Stimulated activated CD8-positive, alpha-beta memory T cell treated with anti-CD3 and anti-CD28 coated beads, Interleukin-15, amount 100 ng/mL, for 1 hour (primary cell): ENCODE data around the gene SPPL2C.
"Not testable (repeated sequence)": the region's sequence is repeated elsewhere in the genome, so short reads cannot be mapped to it uniquely, and the experiment has no call there.

Experiments used
- DNase-seq: peaks from one replicate; pipeline ENCODE4 v3.0.0-alpha.2; 2020; ENCODE audit warnings: low read depth

Gene SPPL2C

DNA sequence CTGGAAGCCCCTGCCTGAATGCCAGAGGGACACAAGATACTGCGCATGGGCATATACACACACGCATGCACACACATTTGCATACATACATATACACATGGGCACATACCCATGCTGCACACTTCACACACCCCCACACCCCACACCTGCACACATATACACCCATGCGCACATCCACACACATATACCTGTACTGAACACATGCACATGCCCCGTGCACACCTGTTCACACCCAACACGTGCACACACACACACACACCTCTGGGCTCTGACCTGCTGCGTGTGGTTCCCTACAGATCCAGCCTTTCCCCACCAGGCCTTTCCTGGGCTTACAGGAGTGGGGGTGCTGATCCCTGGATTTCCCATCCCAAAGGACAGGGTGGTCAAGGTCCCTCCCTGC is 6.3 kb downstream of the SPPL2C start:
- no peak for DNase-seq

DNA sequence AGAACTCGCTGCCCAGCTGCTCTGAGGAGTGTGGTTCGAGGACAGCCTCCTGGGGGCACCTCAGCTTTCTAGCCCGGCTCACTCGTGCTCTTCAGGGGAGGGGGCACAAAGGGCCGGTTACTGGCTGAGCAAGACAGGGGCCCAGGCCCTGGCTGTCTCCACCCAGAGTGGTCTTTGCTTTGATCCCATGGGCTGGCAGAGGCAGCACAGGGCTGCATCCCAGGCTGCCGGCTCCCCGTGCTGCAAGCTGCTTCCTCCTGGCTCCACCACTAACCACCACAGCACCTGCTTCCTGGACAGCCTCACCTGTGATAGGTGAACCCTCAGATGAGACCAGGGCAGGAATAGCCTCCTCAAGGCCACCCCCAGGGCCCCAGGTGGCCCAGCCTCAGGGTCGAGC is 6.8 kb downstream of the SPPL2C start:
- no peak for DNase-seq

DNA sequence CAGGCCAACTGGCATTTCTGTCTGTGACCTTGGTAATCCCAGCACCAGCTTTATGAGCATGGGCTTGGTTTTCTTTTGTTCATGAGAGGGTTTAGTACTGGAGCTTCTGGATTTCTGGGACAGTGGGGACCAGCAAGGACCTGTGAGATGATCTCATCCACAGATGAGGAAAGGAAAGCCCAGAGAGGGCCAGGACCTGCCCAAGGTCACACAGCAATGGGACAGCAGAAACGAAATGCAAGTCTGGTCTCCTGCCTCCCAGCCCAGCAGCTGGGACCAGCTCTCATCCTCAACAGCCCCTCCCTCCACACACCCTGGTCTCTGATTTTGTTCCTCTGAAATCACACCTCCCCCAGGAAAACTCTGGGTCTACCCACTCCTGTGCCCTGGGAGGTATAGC is 7.2 kb downstream of the SPPL2C start:
- DNase-seq: no peak

DNA sequence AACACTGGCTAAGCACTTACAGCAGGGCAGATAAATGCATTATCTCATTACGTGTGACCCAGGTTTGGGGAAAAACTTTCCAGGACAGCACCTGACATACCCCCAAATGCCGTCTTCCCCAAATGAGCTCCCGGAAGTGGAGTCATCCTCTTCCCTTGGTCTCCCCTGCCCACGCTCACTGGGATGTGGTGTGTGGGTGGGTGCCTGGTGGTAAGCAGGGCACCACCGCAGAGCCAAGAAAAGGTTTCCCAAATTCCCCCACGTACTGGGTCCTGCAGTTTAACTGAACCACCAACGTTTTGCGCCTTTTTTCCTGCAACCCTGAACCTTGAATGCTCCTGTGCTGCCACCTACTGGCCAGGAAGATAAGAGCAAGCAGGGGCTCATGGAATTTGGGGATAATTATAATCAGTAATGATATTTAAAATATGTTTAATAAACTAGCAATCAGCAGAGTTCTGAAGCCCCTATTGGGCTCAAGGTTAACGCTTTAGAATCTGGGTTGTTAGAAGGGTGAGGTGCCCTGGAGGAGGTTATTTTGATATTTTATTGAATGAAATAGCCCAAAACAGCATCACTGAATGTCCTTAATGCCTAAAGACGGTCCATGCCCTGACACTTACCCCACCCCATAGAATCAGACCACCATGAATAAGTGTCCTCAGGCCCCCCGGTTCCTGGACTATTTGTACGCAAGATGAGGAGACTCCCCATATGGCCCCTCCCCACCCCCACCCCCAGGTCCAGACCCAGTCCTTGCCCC is 8.0 kb downstream of the SPPL2C start:
- peak; percentile 42 for DNase-seq

DNA sequence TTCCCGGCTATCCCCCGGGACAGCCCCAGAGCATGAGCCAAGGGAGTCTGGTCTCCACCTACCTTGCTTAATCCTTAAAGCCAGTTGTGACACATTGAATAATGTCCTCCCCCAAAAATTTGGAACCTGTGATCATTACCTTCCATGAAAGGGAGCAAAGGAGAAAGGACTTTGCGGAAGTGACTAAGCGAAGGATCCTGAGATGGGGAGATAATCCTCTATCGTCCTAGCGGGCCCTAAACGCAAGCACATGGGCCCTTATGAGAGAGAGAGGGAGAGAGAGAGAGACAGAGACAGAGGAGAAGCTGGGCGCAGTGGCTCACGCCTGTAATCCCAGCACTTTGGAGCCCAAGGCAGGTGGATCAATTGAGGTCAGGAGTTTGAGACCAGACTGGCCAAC is 9.5 kb downstream of the SPPL2C start:
- DNase-seq: no peak

DNA sequence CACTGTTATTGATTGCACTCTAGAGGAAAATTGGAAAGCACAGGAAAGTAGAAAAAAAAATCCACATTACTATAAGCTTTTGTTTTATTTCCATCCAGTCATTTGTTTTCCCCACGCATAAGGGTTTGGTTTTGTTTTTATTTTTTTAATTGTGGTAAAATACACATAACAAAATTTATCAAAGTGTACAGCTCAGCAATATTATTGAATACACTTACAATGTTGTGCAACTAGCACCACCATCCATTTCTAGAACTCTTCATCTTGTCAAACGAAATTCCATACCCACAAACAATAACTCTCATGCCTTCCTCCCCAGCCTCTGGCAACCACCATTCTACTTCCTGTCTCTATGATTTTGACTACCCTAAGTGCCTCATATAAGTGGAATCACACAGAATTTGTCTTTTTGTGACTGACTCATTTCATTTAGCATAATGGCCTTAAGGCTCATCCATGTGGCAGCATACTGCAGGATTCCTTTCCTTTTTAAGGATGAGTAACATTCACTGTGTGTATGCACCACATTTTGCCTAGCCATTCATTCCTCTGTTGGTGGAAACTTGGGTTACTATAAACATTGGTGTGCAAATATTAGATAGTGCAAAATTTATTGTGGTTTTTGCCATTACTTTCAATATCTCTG is 11.1 kb downstream of the SPPL2C start:
- no peak for DNase-seq

DNA sequence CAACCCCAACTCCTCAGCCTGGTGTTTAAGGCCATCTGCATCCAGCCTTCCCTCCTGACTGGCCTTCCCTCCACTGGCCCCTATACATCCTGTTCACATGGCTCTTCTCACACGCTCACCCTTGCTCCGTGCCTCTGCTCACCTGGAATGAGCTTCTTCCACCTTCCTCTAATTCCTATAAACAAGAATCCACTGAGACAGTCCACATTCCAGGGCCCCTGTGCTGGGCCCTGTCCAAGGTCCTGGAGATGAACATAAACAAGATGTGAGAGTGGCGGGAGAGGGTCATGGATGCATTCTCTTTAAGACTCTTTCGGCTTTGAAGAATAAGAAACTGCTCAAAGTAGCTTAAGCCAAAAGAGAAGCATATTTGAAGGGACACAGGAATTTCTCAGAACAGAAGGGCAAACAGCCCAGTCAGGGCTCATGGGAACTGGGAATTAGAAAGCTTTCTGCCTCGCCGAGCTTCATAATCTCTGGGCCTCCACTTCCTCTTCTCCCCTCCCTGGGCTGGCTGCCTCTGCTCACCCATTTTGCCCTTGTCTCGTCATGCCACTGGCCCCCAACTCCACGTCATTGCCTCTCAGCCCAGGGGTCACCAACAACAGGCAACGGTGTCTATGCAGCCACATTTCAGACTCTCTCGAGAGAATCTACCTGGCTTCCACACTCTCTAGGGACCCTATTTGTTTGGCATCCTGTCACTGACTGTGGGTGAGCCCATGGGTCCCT is 13.5 kb downstream of the SPPL2C start:
- no peak for DNase-seq

DNA sequence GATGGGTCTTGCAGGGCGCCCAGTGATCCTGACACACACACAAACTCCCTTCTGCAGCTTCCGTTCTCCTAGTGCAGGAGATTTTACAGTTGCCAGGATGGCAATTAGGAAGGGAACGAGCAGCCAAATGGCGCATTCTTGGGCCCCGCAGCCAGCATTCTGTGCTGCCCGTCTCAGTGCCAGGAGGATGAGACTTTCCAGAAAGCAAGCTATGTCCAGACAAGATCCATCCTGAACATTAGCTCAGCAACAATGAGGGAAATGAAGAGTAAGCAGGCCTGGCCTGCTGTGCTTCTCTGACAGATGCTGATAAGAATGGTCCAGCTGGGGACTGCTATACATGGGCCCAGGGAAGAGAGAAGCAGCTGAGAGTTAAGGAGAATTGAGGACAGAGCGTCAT is 16.5 kb downstream of the SPPL2C start:
- no peak for DNase-seq

DNA sequence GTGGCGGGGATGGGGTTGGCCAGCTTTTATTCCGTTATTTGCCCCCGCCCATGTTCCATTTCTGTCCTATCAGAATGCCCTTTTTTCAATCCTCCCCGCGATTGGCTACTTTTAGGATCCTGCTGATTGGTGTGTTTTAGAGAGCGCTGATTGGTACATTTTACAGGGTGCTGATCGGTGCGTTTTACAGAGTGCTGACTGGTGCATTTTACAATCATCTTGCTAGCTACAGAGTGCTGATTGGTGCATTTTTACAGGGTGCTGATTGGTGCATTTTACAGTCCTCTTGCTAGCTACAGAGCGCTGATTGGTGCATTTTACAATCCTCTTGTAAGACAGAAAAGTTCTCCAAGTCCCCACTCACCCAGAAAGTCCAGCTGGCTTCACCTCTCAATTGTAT is 17.4 kb downstream of the SPPL2C start:
- not testable (repeated sequence) for DNase-seq

DNA sequence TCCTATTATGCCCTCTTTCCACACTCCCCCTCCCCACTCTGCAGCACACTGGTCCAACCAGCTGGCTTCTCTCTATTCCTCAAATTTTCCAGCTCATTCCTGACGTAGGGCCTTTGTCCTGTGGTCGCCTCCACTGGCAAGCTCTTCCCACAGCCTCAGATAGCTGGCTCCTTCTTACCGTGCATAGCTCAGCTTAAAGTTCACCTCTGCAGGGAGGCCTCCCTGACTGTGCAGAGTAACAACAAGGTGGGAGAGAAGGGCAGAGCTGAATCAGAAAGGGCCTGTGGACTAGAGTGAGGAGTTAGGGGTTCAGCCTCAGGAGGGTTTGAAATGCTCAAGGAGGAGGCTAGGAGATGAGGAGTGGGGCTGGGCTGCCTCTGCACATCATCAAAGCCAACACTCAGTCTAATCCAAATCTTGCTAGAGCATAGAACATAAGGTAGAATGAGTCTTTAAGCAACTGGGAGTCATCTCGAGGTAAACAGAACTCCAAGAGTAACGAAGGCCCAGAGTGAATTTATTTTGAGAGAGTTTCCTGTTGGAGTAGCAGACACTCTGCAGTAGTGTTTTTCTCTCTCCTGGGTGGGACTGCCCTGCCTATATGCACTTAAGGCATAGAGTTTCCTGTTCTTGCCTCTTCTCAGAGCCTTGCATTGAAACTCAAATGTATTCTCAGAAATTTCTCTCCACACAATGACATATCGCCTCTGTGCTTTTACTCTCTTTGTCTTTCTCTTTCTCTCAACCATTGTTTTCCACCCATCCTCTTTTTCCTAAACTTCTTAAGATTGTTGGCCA is 19.4 kb downstream of the SPPL2C start:
- no peak for DNase-seq

DNA sequence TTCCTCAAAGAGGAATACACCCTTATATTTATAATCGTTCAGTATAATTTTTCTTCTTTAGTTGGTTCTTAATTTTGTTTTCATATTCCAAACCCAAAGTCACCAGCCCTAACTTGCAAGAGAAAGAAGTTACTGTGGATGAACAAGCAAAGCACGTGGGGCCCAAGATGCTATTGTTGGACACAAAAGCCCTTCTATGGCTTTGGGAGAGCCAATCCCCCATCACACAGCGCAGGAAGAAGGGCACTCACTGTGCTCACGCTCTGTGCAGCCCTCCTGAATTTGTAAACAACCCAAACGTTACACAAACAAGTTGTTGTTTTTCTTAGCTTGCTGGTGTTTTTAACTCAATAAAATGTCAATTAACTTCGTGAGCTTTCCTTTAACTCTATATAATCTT is 22.5 kb downstream of the SPPL2C start:
- no peak for DNase-seq

DNA sequence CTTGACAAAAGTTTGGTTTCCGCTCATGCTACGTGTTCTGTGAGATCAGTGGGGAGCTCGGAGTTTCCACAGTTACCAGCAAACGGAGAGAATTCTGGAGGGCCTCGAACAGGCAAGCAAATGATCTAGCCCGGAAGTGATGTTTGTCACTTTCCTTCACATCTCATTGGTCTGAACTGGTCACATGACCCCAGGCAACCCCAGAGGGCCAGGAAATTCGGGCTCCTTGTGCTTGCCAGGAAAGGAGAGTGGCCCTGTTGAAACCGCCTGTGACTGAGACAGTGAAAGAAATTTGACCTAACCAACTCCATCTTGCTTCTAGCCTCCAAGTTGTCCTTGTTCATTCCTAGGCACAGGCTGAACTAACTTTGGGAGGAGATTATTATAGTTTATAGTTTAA is 23.0 kb downstream of the SPPL2C start:
- no peak for DNase-seq

DNA sequence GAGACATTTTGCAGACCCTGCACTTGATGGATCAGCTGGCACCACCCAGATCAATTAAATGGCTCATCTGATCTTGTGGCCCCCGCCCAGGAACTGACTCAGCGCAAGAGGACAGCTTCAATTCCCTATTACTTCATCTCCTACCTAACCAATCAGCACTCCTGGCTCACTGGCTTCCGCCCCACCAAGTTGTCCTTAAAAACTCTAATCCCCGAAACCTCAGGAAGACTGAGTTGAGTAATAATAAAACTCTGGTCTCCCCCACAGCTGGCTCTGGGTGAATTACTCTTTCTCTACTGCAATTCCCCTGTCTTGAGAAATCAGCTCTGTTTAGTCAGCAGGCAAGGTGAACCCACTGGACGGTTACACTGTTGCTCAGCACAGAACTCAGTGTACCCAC is 23.6 kb downstream of the SPPL2C start:
- no peak for DNase-seq

DNA sequence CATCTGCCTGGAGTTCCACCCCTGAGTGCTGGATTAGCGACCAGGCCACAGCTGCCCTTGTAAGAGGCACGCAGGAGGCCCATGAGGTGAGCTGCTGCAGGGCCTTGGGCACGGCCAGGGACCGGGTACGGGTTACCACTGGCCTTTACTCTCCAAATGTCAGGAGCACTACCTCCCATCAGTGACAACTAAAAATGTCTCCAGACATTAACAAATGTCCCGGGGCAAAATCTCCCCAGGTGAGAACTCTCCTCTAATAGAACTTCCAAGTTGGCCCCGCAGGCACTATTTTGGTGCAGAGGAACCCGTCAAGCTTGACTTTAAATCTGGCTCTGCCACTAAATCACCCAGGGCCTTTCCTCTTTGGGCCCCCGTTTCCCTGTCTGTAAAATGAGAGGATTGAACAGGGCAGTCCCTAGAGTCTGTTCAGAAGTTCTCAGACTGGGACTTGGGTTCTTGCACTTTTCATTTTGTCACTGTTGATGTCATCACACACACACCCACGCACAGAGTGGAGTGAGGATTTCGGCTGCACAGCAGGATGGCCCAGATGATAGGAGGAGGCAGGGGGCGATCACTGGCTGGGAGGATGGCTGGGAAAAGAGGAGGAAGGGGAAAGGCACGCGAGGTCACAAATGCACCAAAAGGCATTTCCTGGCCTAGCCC is 25.1 kb downstream of the SPPL2C start:
- no peak for DNase-seq

DNA sequence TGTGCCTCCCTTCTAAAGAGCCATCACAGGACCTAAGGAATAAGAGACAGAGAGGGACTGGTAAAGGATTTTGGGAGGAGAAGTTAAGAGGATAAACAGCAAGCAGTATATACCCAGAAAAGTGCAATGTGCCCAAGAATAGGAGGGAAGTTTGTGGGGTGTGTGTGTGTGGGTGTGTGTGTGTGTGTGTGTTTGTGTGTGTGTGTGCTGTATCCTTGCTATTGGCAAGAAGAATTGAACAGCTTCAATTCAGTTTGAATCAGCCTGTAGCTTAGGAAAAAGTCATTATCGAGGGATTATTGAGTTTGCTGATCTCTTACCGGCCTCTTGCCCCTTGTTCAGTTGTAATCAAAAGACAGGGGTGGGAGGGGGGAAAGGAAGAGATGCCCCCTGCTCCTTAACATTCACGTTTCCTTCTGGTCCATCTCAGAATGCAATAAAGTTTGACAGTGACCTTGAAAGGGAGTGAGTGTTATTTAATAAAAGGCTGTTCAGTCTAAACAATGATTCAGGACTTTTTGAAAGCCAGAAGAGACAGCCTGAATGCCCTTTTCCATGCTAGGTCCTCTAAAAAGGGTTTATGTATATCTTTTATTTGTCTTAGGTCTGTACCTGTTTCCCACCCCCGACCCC is 25.8 kb downstream of the SPPL2C start:
- DNase-seq: no peak

DNA sequence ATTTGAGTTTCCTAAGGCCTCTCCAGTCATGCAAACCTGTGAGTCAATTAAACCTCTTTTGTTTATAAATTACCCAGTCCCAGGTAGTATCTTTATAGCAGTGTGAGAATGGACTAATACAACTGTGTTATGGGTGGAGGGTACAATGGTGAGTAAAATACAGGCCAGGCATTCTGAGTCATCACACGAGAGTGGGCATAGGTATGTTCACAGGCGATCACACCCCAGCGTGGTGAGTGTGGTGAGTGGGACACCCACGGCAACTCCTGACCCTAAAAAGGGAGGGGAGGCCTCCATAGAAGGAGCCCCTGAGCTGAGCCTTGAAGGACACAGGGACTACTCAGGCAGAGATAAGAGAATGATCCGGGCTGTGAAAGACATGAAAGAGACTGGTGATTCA is 27.0 kb downstream of the SPPL2C start:
- no peak for DNase-seq

DNA sequence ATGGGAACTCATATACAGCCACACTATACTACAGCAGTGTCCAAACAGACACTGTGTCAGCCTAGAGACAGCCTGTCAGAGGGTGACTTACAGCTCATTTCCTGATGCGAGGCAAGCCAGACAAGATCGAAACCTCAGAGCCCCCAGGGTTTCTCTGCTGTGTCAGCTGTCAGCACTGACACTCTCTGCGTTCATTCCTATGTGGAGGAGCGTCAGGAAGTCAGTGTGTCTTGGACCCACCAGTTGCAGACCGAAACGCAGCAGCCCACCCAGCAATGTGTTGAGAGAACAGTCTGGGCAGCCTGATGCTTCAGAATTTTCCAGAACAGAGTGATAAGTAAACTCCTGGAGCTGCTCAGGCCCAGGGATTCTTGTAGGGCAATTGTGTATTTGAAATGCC is 29.0 kb downstream of the SPPL2C start:
- DNase-seq: no peak

DNA sequence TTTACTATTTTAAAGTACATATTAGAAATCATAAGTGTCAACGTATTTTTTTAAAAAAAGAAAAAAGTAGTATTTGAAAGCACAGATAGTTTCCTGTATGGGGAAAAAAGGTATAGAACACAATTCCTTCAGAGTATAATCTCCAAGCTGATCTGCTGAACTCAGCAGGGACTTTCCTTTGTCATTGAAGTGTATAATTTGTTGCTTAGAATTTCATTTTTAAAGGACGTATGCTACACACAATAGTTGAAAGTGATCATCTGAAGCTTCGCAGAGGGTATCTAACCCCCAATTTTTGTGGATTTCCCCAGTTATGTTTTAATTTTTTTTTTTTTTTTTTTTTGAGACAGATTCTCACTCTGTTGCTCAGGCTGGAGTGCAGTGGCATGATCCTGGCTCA is 29.5 kb downstream of the SPPL2C start:
- DNase-seq: no peak

DNA sequence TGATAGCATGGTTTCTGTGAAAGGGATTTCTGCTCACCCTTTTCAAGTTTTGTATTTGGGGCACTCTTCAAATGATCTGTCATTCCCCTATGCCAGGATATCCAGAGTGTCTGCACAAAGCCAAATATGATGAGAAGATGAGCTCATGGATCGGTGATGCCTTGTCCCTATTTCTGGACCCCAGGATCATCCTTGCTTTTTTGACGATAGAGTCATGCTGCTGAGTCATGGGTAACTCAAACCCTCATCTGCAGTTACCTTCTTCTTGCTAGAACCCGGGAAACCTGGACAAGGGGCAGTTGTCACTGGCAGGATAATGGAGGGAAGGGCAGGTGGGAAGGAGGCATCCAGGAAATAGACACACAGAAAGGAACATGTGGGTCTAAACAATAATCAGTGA is 31.9 kb downstream of the SPPL2C start:
- DNase-seq: no peak

DNA sequence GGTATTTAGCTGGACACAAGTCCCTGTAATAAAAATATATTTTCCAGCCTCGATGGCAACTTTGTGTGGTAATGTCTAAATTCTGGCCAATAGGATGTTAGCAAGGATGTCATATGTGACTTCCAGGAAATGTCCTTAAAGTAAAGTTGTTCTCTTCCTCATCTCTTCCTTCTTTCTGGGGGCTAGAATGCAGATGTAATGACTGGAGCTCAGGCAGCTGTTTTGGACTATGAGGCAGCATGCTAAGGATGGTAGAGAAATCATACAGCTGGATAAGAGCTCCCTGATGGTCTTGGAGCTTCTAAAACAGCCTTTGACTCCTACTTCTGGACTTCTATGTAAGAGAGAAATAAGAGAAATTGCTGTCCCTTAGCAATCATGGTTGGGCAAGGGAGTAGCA is 32.8 kb downstream of the SPPL2C start:
- DNase-seq: no peak

DNA sequence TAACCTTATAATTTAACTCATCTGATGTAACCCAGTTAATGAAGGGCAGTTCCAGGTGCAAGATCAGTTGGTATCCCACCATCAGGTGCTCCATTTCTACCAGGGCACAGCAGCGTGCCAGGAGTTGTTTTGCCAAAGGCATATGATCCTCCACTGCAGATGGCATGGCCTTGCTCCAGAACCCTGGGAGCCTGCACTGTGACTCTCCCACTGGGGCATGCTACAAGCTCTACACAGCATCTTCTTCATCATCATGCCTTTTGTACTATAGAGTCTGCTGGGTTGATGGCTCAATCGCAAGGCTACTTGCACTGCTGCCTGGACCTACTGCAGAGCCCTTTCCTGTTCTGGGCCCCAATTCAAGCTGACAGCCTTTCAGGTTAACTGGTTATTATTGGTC is 38.4 kb downstream of the SPPL2C start:
- no peak for DNase-seq

DNA sequence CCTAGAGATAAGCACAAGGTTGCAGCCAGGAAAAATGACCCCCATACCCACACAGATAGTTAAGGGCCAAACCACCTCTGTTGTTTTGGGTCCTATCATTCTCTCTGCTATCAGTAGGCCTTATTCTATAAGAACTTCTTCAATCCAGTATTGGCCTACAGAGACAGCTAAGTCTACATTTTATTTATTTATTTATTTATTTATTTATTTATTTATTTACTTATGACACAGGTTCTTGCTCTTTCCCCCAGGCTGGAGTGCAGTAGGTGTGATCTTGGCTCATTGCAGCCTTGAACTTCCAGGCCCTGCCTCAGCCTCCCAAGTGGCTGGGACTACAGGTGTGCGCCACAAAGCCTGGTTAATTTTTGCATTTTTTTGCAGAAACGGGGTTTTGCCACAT is 42.2 kb downstream of the SPPL2C start:
- DNase-seq: no peak
